H1 (cell line): ENCODE measurements around the gene FOXL1. TPM values are rescaled to one million over a fixed set of nuclear protein-coding genes. Genes with fewer than 3 reads are reported as not detected.

Source experiments
- ATF3 ChIP-seq: IDR thresholded peaks from 2 replicates; pipeline ENCODE4 v1.6.1; 2011; ENCODE audit warnings: low read depth, mild to moderate bottlenecking, low read length; ENCODE audit not compliant: insufficient read depth
- CTBP2 ChIP-seq: IDR thresholded peaks from 2 replicates; pipeline ENCODE4 v1.7.0; 2011; ENCODE audit warnings: borderline replicate concordance, mild to moderate bottlenecking, moderate library complexity, mixed read lengths, low read length; ENCODE audit not compliant: insufficient read depth, insufficient read length
- GTF2F1 ChIP-seq: IDR thresholded peaks from 2 replicates; pipeline ENCODE4 v1.6.1; 2012; ENCODE audit warnings: low read depth, low read length, improper control_type of control experiment, borderline replicate concordance
- HDAC2 ChIP-seq, 2 experiments: fragments of 300-600 bp in 1 of 2; sonication (generic) in 1 of 2; IDR thresholded peaks; 2 replicates each; pipeline ENCODE4 v1.6.1; 2011 to 2012; ENCODE audit warnings: low read depth in 2 of 2, low read length in 2 of 2, mild to moderate bottlenecking in 2 of 2, moderate library complexity in 2 of 2, borderline replicate concordance in 1 of 2, inconsistent platforms in 1 of 2
- JUND ChIP-seq: IDR thresholded peaks from 2 replicates; pipeline ENCODE4 v1.6.1; 2011; ENCODE audit warnings: mild to moderate bottlenecking, improper control_type of control experiment, low read length
- KDM4A ChIP-seq: IDR thresholded peaks from one replicate; pipeline ENCODE4 v1.7.1; 2012; ENCODE audit warnings: low read depth, mild to moderate bottlenecking, moderate library complexity, low read length, inconsistent platforms; ENCODE audit not compliant: severe bottlenecking
- PHF8 ChIP-seq: fragments of 200-600 bp; sonication (generic); conservative IDR thresholded peaks from 2 replicates; pipeline ENCODE4 v1.7.1; 2012; ENCODE audit warnings: low read depth, mild to moderate bottlenecking, inconsistent platforms, low read length, moderate library complexity
- POLR2AphosphoS5 ChIP-seq: IDR thresholded peaks from 2 replicates; pipeline ENCODE4 v1.6.1; 2011; ENCODE audit warnings: low read depth, low read length
- RBBP5 ChIP-seq: IDR thresholded peaks from 2 replicates; pipeline ENCODE4 v1.7.1; 2012; ENCODE audit warnings: low read depth, mild to moderate bottlenecking, inconsistent platforms, low read length, moderate library complexity, borderline replicate concordance
- RXRA ChIP-seq: IDR thresholded peaks from 2 replicates; pipeline ENCODE4 v1.6.1; 2011; ENCODE audit warnings: low read depth, mild to moderate bottlenecking, low read length, moderate library complexity; ENCODE audit not compliant: insufficient read depth
- SP1 ChIP-seq: IDR thresholded peaks from 2 replicates; pipeline ENCODE4 v1.6.1; 2011; ENCODE audit warnings: low read depth, low read length
- SP2 ChIP-seq: IDR thresholded peaks from 2 replicates; pipeline ENCODE4 v1.6.1; 2012; ENCODE audit warnings: mild to moderate bottlenecking, low read length, inconsistent platforms
- SUZ12 ChIP-seq: fragments of 200-600 bp; sonication (generic); IDR thresholded peaks from 2 replicates; pipeline ENCODE4 v1.6.1; 2012; ENCODE audit warnings: mild to moderate bottlenecking, inconsistent platforms, low read length, moderate library complexity, mixed read lengths
- TBP ChIP-seq: IDR thresholded peaks from 2 replicates; pipeline ENCODE4 v1.6.1; 2011; ENCODE audit warnings: low read depth, low read length, improper control_type of control experiment
- ZNF274 ChIP-seq: IDR thresholded peaks from 2 replicates; pipeline ENCODE4 v1.7.0; 2012; ENCODE audit warnings: low read length, borderline replicate concordance; ENCODE audit errors: extremely low read depth
- polyA plus RNA-seq, 7 experiments: library from polyadenylated mRNA; depleted of rRNA in 3 of 7; stranded (reverse) in 5 of 7; unstranded in 2 of 7; fragments of >200 nt in 5 of 7; fragments of 200-250 nt in 2 of 7; gene quantifications; 1 replicate in 5 of 7; 2 replicates in 1 of 7; 4 replicates in 1 of 7; pipeline versions ENCODE4 v1.2.1 to v1.2.3, GENCODE V29; 2011 to 2013; ENCODE audit warnings: missing spikeins in 2 of 7, mixed read lengths in 2 of 7
- total RNA-seq: library from RNA; stranded (reverse); fragmentation: NEBNext Ultra II Directional; extraction: Animal tissue kit (Norgen Biotek cat#: 25700); gene quantifications from 2 replicates; pipeline ENCODE4 v1.2.1, GENCODE V29; 2021
- TF ChIP-seq, protein P1 (sequence below): IDR thresholded peaks from 2 replicates; pipeline ENCODE4 v1.6.1; 2012; ENCODE audit warnings: inconsistent platforms

FOXL1 gene
- total and polyA plus RNA-seq, 2 of the 8 experiments (the other 6 are each of a cell fraction or from before 2014, with no cell fraction given): 0.03 TPM; not detected in 1

GRCh38 chr16:86566966-86567700 lies 11.2 kb upstream of the FOXL1 start (continued):
- TF ChIP-seq, protein P1, sequence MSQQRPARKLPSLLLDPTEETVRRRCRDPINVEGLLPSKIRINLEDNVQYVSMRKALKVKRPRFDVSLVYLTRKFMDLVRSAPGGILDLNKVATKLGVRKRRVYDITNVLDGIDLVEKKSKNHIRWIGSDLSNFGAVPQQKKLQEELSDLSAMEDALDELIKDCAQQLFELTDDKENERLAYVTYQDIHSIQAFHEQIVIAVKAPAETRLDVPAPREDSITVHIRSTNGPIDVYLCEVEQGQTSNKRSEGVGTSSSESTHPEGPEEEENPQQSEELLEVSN: 0 out of 2 replicates have a peak, but pooled peaks have one; percentile 15
- TF ChIP-seq RXRA (no peak), ATF3 (no peak), GTF2F1 (no peak), TBP (no peak), SP2 (no peak), POLR2AphosphoS5 (no peak), SUZ12 (peak; percentile 98), CTBP2 (peak; percentile 64), HDAC2 (IDR thresholded peaks at IDR 0.05; ENCODE audit: borderline replicate concordance in 1 of 2, low read depth in 2 of 2, low read length in 2 of 2) (no peak), ZNF274 (no peak), KDM4A (peak; percentile 32), PHF8 (no peak), SP1 (no peak), RBBP5 (no peak), JUND (no peak)
